HG03571 (cell line): Measurements from ENCODE around the gene MTUS2.
"Not testable (repeated sequence)": the region's sequence is repeated elsewhere in the genome, so short reads cannot be mapped to it uniquely, and the experiment has no call there.

ENCODE experiments used
- ATAC-seq: cut with Tn5 transposase; IDR thresholded peaks from one replicate; pipeline ENCODE4 v1.9.1; 2021; ENCODE audit not compliant: unreplicated experiment

The MTUS2 gene

DNA sequence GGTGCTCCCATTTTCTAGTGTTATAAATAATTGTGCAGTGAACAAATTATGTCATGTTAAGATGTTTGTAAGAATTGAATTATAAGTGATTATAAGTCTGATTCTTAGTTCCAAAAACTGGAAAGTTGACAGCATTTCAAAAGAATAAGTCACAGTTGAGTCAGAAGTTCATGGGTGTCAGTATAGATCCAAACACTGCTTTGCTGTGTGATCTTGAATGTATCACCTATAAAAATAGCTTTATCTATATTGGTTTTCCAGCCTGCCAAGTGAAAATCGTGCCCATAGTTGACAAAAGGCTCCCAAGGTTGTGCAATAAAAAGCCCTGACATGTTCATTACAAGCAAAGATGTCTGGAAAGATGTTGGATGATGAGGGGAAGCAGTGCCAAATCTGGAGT is 336.0 kb downstream of the MTUS2 start:
- ATAC-seq: no peak

DNA sequence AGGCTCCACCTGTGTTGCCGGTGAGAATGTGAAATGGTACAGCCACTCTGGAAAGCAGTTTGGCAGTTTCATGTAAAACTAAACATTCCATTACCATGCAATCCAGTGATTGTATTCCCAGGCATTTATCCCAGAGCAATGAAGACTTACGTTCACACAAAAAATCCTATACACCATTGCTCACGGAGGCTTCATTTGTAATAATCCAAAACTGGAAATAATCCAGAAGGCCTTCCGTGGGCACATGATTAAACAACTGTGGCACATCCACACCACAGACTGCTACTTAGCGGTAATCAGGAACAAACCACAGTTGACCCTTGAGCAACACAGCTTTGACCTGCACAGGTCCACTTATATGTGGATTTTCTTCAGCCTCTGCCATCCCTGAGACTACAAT is 339.7 kb downstream of the MTUS2 start:
- ATAC-seq: no peak

DNA sequence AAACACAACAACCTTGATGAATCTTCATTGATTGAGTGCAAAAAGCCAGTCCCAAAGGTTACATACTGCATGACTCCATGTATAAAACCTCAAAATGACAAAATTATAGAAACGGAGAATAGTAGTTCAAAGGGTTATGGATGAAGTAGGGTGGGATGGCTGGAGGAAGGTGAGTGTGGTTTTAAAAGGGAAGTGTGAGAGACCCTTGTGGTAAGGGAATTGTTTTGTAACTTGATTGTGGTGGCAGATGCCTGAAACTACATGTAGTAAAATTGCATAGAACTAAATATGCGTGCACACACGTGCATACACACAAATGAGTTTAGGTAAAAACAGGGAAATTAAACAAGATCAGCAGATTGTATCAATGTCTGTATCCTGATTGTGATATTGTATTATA is 340.7 kb downstream of the MTUS2 start:
- ATAC-seq: no peak

DNA sequence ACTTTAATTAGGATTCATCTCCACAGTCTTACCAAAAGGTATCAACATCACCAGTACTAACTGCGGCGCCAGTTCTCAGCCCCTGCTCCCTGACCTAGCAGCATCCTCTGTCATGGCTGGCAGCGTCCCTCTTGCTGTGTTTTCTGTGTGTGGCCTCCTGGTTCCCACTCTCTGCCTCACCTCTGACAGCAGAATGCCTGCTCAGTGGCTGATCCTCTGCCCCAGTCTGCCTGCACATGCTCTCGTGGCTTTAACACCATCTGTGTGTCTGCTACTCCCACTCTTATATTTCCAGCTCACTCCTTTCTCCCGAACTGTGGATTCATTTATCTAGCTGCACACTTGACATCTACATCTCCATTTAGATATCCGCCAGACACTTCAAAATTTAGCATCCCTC is 341.5 kb downstream of the MTUS2 start:
- no peak for ATAC-seq

DNA sequence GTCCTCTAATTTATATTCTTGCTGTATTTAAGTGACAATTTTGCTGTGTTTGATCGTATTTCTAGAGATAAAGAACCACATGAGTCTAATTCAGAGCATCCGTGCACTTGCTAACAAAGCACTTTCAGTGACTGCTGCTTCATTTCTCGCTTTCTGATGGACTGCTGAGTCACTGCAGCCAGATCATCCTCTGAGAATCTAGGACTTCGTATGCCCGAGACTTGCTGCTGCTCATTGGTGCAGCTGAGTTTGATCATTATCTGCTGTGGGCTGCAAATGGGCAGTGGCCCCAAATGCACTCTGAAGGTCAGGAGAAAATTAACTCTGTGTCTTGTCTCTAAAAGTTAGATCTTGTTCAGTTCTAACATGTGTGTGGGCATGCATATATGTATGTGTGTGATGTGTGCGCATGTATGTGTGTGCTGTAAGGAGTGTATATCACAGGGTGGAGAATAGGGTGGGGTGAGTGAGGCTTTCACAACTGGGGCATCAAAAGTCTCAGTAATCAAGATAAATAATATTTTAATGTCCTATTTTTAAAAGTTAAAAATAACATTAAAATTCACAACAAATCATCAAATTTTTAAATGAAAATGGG is 342.6 kb downstream of the MTUS2 start:
- no peak for ATAC-seq

DNA sequence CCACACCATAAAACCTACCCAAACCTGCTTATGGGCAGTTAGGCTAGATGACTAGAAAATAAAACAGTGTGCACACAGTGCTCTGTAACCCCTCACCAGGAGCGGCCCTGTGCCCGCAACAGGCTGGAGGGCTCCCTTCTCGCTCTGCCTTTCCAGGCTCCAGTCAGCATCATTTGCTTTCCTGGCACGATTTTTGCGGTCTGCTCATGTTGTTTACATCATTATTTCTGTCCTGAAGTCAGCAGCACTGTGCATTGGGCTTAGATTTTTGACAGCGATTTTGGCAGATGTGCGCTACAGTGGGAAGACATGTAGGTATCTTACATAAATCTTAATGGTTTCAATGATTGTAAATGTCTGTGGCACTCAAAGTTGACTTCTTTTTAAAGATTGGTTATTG is 344.0 kb downstream of the MTUS2 start:
- no peak for ATAC-seq

DNA sequence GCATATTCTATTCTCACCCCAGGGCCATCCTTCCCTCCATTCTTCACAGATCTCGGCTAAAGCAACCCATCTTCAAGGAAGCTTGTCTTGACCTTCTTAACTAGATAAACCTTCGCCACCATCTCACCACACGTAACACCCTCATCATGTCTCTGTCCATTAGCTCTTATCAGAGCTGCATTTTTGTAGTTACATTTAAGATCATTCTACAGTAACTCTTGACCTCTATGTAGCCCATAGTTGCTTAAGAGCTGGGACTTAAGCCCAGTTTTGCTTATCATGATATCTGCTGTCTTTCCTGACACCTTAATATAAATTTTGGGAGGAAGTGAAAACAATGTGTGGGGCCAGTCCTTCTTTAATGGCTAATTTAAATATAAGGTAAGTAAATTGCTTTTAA is 345.1 kb downstream of the MTUS2 start:
- no peak for ATAC-seq

DNA sequence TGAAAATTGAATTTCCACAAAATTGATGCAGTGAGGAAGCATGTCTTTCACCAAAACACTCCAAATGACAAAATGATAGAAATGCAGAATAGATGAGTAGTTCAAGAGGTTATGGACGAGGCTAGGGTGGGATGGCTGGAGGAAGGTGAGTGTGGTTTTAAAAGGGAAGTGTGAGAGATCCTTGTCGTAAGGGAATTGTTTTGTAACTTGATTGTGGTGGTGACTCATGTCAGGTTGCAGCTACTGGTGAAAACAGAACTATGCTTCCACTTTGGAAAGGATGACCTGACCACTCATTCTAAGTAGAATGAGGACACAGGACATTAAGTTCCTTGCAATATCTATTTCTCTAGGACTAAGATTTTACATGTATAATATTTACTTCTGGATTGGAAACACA is 345.7 kb downstream of the MTUS2 start:
- ATAC-seq: no peak

DNA sequence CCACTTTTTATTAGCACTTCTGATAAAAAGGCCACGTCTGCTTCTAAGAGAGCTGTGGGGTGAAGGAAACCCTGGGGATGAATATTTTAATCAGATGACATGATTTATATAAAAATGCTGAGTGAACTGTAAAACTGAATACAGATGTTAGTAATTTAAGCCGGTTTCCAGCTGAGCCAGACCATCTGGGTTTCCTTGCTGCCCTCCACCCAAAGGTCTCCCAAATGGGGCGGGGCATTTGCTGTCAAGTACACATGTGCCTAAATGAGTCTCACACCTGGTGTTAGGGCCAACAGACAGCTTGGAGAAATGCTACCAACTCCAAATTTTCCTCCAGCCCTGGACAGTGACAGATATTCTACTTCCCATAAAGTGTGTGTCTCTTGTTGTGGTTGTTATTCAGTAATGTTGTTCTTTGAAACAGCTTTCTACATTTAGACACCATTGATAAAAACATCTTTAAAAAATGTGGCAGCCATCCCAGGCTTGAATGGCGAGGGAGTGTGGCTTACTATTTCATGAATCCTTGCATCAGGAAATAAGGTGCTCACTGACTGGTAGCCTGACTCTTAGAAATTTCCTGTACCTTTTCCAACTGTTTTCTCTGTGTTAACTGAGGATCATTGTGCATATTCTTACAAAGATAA is 350.4 kb downstream of the MTUS2 start:
- no peak for ATAC-seq

DNA sequence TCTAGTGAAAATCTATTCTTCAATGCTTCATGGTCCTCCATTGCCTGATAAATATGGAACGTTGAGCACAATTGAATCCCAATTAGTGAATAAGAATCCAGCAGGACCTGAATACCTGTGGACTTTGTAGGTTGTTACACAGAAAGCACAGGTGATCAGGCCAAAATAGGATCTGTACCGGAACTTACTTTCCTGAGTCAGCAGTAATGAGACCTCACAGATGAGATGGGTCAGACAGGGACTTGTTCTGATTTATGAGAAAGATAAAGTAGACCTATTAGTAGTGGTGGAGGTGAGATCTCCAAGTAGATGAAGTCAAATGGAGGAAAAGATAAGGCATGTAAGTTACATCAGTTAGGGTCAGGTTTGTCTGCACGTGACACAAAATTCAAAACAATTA is 351.1 kb downstream of the MTUS2 start:
- no peak for ATAC-seq

DNA sequence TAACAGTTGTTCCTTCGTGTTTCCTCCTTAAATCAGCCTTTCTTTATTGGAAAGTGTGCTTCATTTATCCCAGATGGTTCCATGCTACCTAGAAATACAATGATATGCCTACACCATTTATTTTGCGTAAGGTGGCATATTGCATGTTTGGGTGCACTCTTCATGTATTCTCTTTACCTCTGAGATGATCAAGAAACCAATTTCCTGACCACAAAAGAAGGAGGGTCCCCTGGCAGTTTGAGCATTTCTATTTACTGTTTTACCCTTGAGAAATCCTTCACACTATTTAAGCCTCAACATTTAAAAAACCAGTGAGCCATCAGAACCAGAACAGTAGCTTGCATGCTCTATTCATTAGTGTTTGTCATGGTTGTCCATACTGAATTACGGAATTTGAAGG is 354.0 kb downstream of the MTUS2 start:
- ATAC-seq: no peak

DNA sequence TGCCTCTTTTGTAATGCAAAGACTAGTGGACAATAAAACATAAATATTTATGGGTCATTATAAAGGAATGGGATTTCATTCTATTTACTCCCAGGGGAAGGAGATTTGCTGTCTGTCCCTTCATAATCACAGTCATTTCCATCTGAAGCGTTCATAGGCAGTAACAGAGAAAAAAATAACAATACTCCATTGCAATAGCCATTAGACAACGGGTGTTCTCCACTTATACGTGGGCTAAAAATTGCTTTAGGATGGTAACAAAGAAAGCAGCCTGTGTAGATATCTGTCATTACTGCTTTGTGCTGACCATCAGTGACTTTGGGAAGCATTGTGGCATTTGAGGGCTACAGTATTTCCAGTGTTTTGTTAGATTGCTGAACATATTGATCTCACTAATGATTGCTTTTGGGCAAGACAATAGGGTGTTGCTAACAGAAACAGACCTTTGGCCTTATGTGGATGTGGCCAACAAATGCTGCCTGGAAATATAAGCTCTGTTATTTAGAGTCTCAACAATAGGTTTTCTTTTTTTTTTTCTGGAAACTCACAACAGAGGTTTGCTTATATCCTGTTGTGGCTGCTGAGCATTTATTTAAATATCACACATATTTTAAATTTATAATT is 355.2 kb downstream of the MTUS2 start:
- no peak for ATAC-seq

DNA sequence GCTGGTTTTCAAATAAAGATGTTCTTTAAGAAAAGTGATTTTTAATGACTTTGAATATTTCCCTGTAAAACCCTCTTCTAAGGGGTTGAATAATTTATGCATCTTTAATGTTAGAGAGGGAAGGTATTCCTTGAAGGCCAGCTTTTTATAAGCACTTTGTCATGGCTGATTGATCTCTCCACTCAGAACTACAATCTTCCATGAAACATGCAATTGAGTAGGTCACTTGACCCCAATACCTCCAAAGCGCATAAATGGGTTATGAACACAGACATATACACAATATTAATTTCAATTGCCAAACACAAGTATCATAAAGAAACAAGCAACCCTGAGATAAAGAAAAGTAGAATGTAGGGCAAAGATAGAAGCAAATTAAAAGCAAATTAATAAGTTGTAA is 359.9 kb downstream of the MTUS2 start:
- no peak for ATAC-seq

DNA sequence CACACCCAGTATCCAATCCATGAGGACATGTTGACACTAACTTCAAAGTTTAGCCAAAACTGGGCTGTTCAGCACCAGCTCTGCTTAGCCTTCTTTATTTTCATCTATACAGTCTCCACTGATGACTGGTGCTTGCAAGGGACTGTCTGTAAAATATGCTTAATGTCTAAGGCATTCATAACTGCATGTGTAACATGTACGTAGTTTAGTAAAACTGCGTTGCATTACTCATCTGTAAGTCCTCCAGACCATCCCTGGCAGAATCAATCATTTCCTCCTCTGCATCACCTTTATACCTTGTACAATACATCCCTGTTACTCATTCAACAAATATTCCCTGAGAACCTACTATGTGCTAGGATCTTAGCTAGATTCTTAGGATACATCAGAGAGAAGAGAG is 362.1 kb downstream of the MTUS2 start:
- no peak for ATAC-seq

DNA sequence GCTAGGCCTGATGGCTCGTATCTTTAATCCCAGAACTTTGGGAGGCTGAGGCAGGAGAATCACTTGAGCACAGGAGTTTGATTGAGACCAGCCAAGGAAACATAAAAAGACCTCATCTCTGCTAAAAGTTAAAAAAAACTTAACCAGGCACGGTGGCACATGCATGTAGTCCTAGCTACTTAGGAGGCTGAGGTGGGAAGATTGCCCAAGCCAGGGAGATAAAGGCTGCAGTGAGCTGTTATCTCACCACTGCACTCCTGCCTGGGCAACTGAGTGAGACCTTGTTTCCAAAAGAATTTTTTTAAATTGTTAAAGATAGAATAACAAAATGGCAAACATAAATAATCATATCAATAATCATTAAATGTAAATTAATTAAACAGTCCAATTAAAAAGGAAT is 365.8 kb downstream of the MTUS2 start:
- no peak for ATAC-seq

DNA sequence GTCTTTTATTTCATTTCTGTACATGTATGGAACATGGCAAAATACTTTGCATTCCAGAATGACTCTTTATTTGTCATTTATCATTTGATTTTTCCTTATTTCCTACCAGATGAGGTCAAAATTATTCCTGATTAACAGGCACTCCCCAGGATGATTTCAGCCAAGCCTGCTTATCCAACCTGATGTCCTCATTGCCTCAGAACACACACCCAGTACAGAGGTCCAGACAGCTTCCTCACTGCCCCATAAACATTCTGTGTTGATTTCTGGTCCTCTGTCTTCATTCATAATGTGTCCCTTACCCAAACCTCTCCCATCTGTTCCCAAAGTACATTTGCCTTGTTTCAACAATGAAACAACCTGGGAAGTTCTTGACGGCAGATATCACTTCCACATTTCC is 367.4 kb downstream of the MTUS2 start:
- no peak for ATAC-seq

DNA sequence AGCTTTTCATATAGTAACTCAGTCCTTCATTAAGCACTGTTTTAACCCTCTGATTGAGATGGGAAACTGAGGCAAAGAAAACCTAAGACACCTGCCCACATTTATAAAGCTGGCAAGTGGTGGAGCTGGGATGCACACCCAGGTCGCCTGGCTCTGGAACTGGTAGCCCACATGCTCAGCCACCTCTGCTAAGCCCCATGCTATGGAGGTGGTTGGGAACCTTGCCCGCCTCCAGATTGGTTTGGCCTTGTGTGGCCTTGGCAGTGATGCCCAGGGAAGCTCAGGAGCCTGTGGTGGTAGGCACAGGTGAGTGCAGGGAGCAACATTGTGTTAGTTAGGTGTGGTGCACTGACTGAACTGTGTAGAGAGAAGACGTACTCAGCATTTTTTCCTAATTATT is 370.2 kb downstream of the MTUS2 start:
- no peak for ATAC-seq

DNA sequence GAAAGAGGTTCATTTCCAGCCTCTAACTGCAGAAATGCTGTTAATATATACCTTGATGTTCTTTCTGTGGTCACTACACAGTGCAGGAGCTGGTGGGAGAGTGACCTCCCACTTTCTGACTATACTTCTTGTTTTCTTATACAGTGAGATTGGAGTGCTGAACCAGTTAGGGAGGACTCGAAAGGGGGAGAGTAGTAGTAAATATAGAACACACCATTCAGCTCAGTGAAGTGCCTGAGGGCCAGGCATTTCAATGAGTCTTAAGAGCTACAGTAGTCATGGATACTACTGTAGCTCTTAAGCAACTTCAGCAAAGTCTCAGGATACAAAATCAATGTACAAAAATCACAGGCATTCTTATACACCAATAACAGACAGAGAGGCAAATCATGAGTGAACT is 372.9 kb downstream of the MTUS2 start:
- ATAC-seq: no peak

DNA sequence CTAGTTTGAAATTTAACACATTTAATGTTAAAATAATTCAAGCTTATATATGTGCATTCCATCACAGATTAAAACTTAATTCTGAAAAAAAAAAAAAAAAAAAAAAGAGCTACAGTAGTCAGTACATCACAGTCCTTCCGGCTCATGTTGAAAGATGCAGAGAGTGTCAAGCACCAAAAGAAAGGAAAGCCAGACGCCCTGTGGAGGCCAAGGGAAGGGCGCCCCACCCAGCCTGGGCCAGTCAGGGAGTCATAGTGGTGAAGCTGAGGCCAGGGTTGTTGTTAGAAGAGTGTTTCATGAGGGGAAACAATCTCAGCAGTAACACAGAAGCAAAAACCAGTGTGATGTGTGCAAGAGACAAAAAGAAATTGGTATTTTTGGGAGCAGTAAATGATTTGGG is 375.3 kb downstream of the MTUS2 start:
- ATAC-seq: no peak

DNA sequence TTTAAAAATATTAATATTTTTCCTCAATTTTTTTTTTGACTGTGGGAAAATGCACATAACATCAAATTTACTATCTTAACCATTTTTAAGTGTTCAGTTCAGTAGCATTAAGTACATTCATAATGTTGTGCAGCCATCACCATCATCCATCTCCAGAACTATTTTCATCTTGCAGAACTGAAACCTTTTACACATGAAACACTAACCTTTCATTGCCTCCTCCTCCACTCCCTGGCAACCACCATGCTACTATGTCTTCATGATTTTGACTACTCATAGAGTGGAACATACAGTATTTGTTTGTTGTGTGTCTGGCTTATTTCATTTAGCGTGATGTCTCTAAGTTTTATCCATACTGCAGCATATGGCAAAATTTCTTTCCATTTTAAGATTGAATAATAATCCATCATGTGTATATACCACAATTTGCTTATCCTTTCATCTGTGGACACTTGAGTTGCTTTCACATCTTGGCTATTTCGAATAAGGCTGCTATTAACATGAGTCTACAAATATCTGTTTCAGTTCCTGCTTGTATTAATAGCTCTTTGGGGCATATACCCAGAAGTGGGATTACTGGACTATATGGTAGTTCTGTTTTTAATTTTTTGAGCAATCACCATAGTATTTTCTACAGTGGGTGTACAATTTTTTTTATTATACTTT is 376.4 kb downstream of the MTUS2 start:
- ATAC-seq: peak; percentile 87

DNA sequence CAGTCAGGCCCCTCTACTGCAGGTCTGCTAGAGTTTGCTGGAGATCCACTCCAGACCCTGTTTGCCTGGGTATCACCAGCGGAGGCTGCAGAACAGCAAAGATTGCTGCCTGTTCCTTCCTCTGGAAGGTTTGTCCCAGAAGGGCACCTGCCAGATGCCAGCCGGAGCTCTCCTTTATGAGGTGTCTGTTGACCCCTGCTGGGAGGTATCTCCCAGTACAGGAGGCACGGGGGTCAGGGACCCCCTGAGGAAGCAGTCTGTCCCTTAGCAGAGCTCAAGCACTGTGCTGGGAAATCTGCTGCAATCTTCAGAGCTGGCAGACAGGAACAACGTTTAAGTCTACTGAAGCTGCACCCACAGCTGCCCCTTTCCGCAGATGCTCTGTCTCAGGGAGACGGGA is 382.6 kb downstream of the MTUS2 start:
- not testable (repeated sequence) for ATAC-seq

DNA sequence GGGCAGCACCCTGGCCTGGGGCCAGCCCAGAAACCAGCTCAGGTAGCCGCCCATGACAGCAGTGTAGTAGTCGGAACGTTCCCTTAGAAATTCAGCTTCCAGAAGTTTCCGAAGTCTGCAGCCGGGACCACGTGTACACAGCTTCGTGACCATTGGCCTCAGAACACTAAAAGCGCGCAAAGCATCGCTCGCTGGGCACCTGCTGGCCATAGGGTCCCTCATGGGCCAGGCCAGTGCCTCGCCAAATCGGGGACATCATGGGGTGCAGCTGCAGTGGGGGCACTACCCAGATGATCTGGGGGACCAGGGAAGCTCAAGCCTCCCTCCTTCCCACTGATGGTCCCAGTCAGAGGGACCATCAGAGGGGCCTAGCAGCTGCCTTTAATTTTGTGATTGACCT is 384.5 kb downstream of the MTUS2 start:
- ATAC-seq: no peak
